G401 (cell line): ENCODE data around the gene SRP72. TPM values are rescaled to one million over a fixed set of nuclear protein-coding genes. Genes with fewer than 3 reads are reported as not detected.

ENCODE experiments used
- DNase-seq: peaks from one replicate; pipeline ENCODE4 v3.0.0-alpha.2; 2015; ENCODE audit warnings: low spot score
- in situ Hi-C: cut with HindIII; loops from 2 replicates; pipeline ENCODE4 v1.10.0; 2016; ENCODE audit warnings: low sequenced_read_pairs, mixed read lengths
- total RNA-seq: library from RNA; depleted of rRNA; stranded (reverse); fragments of >200 nt; shearing (Covaris generic); gene quantifications from 2 replicates; pipeline ENCODE4 v1.2.3, GENCODE V29; 2014; rRNA removed

SRP72 gene
- total RNA-seq, 1 experiment from 2014 or later: 51.6 TPM

GRCh38 chr4:56531823-56532222 is 64.4 kb downstream of the SRP72 start:
- in situ Hi-C loops: no loop called here
- no peak for DNase-seq

- DNase-seq: no peak
- in situ Hi-C loops: no loop called here
These were observed 64.8 kb downstream of the SRP72 start for GRCh38 chr4:56532239-56532638.

- no peak for DNase-seq
- in situ Hi-C loops: no loop called here
These were observed 68.5 kb downstream of the SRP72 start for GRCh38 chr4:56535915-56536314.

- DNase-seq: no peak
- in situ Hi-C loops: no loop called here
These were observed 69.7 kb downstream of the SRP72 start for GRCh38 chr4:56537147-56537546.

- in situ Hi-C loops: no loop called here
These were observed 73.4 kb downstream of the SRP72 start for GRCh38 chr4:56540826-56541225.

GRCh38 chr4:56544573-56545131 is 77.2 kb downstream of the SRP72 start:
- DNase-seq: peak; percentile 89
- in situ Hi-C loops: no loop called here

More at GRCh38 chr4:56540826-56541225, 73.4 kb downstream of the SRP72 start:
- no peak for DNase-seq

- in situ Hi-C loops: no loop called here
- DNase-seq: no peak
These were observed 83.2 kb downstream of the SRP72 start for GRCh38 chr4:56550642-56551041.

- no peak for DNase-seq
- in situ Hi-C loops: no loop called here
These were observed 84.1 kb downstream of the SRP72 start for GRCh38 chr4:56551516-56551915.

- in situ Hi-C loops: no loop called here
- DNase-seq: no peak
These were observed 84.9 kb downstream of the SRP72 start for GRCh38 chr4:56552273-56552672.

Other genes with a start within 250 kb of the SRP72 start
- gene AASDH, start 80.1 kb upstream of the SRP72 start, total RNA-seq: 6.7 and 18.7 TPM in 2 replicates
- gene PPAT, start 32.0 kb upstream of the SRP72 start, total RNA-seq: 41.2 and 53.2 TPM in 2 replicates
- 152 and 224 TPM in 2 replicates for gene PAICS, start 31.4 kb upstream of the SRP72 start, total RNA-seq
- gene ARL9, start 38.2 kb downstream of the SRP72 start, total RNA-seq: not detected in 2 replicates
- not detected in 2 replicates for gene HOPX, start 213.7 kb downstream of the SRP72 start, total RNA-seq